HG03432 (cell line): ENCODE measurements around the gene DCAF8L2.
"Not testable (repeated sequence)": the region's sequence is repeated elsewhere in the genome, so short reads cannot be mapped to it uniquely, and the experiment has no call there.

ENCODE experiments used
- ATAC-seq: cut with Tn5 transposase; IDR thresholded peaks from one replicate; pipeline ENCODE4 v1.9.1; 2021; ENCODE audit warnings: mild to moderate bottlenecking, moderate library complexity; ENCODE audit not compliant: unreplicated experiment

DCAF8L2 gene

GRCh38 chrX:27590044-27590443, at the start of gene DCAF8L2:
Gene DCAF8L2, plus strand, starts transcription at chrX:27590344. Its CDS starts 156,552 bp downstream, at chrX:27746896.
- ATAC-seq = no peak

- ATAC-seq = not testable (repeated sequence)
Measured at GRCh38 chrX:27541161-27541560, 49.0 kb upstream of the DCAF8L2 start.

- no peak for ATAC-seq
Measured at GRCh38 chrX:27548624-27549023, 41.5 kb upstream of the DCAF8L2 start.

GRCh38 chrX:27549688-27550087, 40.5 kb upstream of the DCAF8L2 start:
- ATAC-seq = no peak

- no peak for ATAC-seq
Measured at GRCh38 chrX:27555514-27555913, 34.6 kb upstream of the DCAF8L2 start.

GRCh38 chrX:27565992-27566391, 24.2 kb upstream of the DCAF8L2 start:
- ATAC-seq = no peak

- no peak for ATAC-seq
Measured at GRCh38 chrX:27571164-27571563, 19.0 kb upstream of the DCAF8L2 start.

GRCh38 chrX:27575565-27575964, 14.6 kb upstream of the DCAF8L2 start:
- no peak for ATAC-seq

- no peak for ATAC-seq
Measured at GRCh38 chrX:27583976-27584375, 6.2 kb upstream of the DCAF8L2 start.

GRCh38 chrX:27591938-27592337, 1.8 kb downstream of the DCAF8L2 start:
- no peak for ATAC-seq

- no peak for ATAC-seq
Measured at GRCh38 chrX:27597508-27597907, 7.4 kb downstream of the DCAF8L2 start.

- no peak for ATAC-seq
Measured at GRCh38 chrX:27598312-27598711, 8.2 kb downstream of the DCAF8L2 start.

GRCh38 chrX:27599928-27600327, 9.8 kb downstream of the DCAF8L2 start:
- no peak for ATAC-seq

GRCh38 chrX:27600686-27601085, 10.5 kb downstream of the DCAF8L2 start:
- no peak for ATAC-seq

GRCh38 chrX:27608671-27609070, 18.5 kb downstream of the DCAF8L2 start:
- ATAC-seq = no peak

GRCh38 chrX:27619459-27619858, 29.3 kb downstream of the DCAF8L2 start:
- no peak for ATAC-seq

- no peak for ATAC-seq
Measured at GRCh38 chrX:27619975-27620374, 29.8 kb downstream of the DCAF8L2 start.

- no peak for ATAC-seq
Measured at GRCh38 chrX:27622883-27623282, 32.7 kb downstream of the DCAF8L2 start.

- ATAC-seq = no peak
Measured at GRCh38 chrX:27626066-27626465, 35.9 kb downstream of the DCAF8L2 start.

- ATAC-seq = no peak
Measured at GRCh38 chrX:27633328-27633727, 43.2 kb downstream of the DCAF8L2 start.

- ATAC-seq = no peak
Measured at GRCh38 chrX:27656581-27656980, 66.4 kb downstream of the DCAF8L2 start.

- ATAC-seq = no peak
Measured at GRCh38 chrX:27660878-27661277, 70.7 kb downstream of the DCAF8L2 start.

- no peak for ATAC-seq
Measured at GRCh38 chrX:27671234-27671633, 81.1 kb downstream of the DCAF8L2 start.

- ATAC-seq = no peak
Measured at GRCh38 chrX:27674491-27674890, 84.3 kb downstream of the DCAF8L2 start.
